Mucosa of descending colon (tissue), 3 donors: ENCODE measurements around the gene KCNAB2. TPM values are rescaled to one million over a fixed set of nuclear protein-coding genes. Genes with fewer than 3 reads are reported as not detected.
A peak's percentile ranks its signal among the peaks of the same experiment; 100 is the strongest.

ENCODE experiments used
- ATAC-seq: fragments of 200-7000 bp; cut with Tn5 transposase; one replicate; pipeline ENCODE4 v1.9.1; 2020; ENCODE audit warnings: mild to moderate bottlenecking, moderate library complexity
- DNase-seq, 3 donors: peaks; one replicate each; pipeline ENCODE4 v3.0.0-alpha.2; 2020
- H3K36me3 ChIP-seq: fragments of 200-600 bp; one replicate; pipeline ENCODE4 v1.8.0; 2021; ENCODE audit warnings: low read depth, mild to moderate bottlenecking
- H3K4me1 ChIP-seq: fragments of 200-600 bp; one replicate; pipeline ENCODE4 v1.8.0; 2021; ENCODE audit warnings: low read depth, mild to moderate bottlenecking
- H3K4me3 ChIP-seq: fragments of 200-600 bp; one replicate; pipeline ENCODE4 v1.8.0; 2021; ENCODE audit warnings: mild to moderate bottlenecking
- H3K9me3 ChIP-seq: fragments of 200-600 bp; one replicate; pipeline ENCODE4 v1.8.0; 2021; ENCODE audit warnings: mild to moderate bottlenecking
- CTCF ChIP-seq: fragments of 200-600 bp; IDR thresholded peaks from one replicate; pipeline ENCODE4 v1.8.0; 2022; ENCODE audit warnings: antibody characterized with exemption, mild to moderate bottlenecking
- intact Hi-C, 2 donors: fragments of 100-400 bp; cut with DNase I in 1 of 2; cut with micrococcal nuclease in 1 of 2; formaldehyde crosslinking; loops; one replicate each; pipeline versions ENCODE4 v1.11.0 to v1.11.1; 2022; cut with DNase I, micrococcal nuclease
- total RNA-seq, 3 donors: library from RNA; stranded (reverse); fragmentation: NEBNext Ultra II Directional in 2 of 3; extraction: Animal tissue kit (Norgen Biotek cat#: 25700) in 2 of 3; gene quantifications; one replicate each; pipeline versions ENCODE4 v1.2.1 to v1.2.4, GENCODE V29; 2021 to 2023
- donor health status: DM: no; HTN: no; CAD: no; lungs with moderate emphysema.
- donor health status: DM: no; HTN: no; CAD: no.
- donor health status: DM: no; HTN: yes; CAD: no.

The KCNAB2 gene
- total RNA-seq, 3 donors from 2014 or later, result 6.9 to 15.7 (median 11.8) TPM

GRCh38 chr1:6107409-6108356, 62.0 kb downstream of the KCNAB2 start:
- DNase-seq (no peak), ATAC-seq (no peak)
- Histone ChIP-seq H3K36me3 (no peaks in the 10 kb centered on the region), H3K4me1 (no peaks in the 10 kb centered on the region), H3K9me3 (no peaks in the 10 kb centered on the region), H3K4me3 (no peak overlapping the region)
- intact Hi-C loops, result no loop called here
- no peak for TF ChIP-seq CTCF

- Histone ChIP-seq H3K36me3 (no peaks in the 10 kb centered on the region), H3K4me1 (no peaks in the 10 kb centered on the region), H3K4me3 (no peak overlapping the region), H3K9me3 (no peaks in the 10 kb centered on the region)
- intact Hi-C loops, result no loop called here
- no peak for TF ChIP-seq CTCF
- DNase-seq, result no peak
- ATAC-seq, result no peak
These were observed 62.8 kb downstream of the KCNAB2 start for GRCh38 chr1:6108476-6108875.

GRCh38 chr1:6108937-6109614, 63.4 kb downstream of the KCNAB2 start:
- intact Hi-C loops, result no loop called here
- DNase-seq (peak; percentile 47 to 63 (median 47)), ATAC-seq (peak; percentile 71)
- no peak overlapping the region for H3K4me3 ChIP-seq
- no peaks in the 10 kb centered on the region for H3K9me3 ChIP-seq
- H3K36me3 ChIP-seq, result no peaks in the 10 kb centered on the region
- no peak for TF ChIP-seq CTCF
- no peaks in the 10 kb centered on the region for H3K4me1 ChIP-seq

GRCh38 chr1:6109688-6110087, 64.0 kb downstream of the KCNAB2 start:
- Histone ChIP-seq H3K4me3 (no peak overlapping the region), H3K9me3 (no peaks in the 10 kb centered on the region), H3K36me3 (no peaks in the 10 kb centered on the region), H3K4me1 (no peaks in the 10 kb centered on the region)
- no peak for TF ChIP-seq CTCF
- ATAC-seq (no peak), DNase-seq (peak in 1 of 3 donors; percentile 49)
- intact Hi-C loops, result no loop called here

GRCh38 chr1:6110326-6110725, 64.6 kb downstream of the KCNAB2 start:
- H3K9me3 ChIP-seq, result no peaks in the 10 kb centered on the region
- no peaks in the 10 kb centered on the region for H3K4me1 ChIP-seq
- no peak for TF ChIP-seq CTCF
- DNase-seq (peak in 1 of 3 donors; percentile 12), ATAC-seq (no peak)
- H3K36me3 ChIP-seq, result no peaks in the 10 kb centered on the region
- intact Hi-C loops, result no loop called here
- H3K4me3 ChIP-seq, result no peak overlapping the region
